Measurements from ENCODE around the gene SPEM3. TPM values are rescaled to one million over a fixed set of nuclear protein-coding genes. Genes with fewer than 3 reads are reported as not detected.

Gene SPEM3
- total RNA-seq, 1 donor from 2014 or later, result not detected

- Histone ChIP-seq H3K4me3 (ENCODE audit: low read depth, low read length) (peak overlapping the region; percentile 74), H3K27me3 (ENCODE audit: control insufficient read depth, insufficient read depth, low read length) (no peaks in the 10 kb centered on the region), H3K36me3 (ENCODE audit: control insufficient read depth, insufficient read depth, low read length) (no peaks in the 10 kb centered on the region)
- TF ChIP-seq, protein P1, sequence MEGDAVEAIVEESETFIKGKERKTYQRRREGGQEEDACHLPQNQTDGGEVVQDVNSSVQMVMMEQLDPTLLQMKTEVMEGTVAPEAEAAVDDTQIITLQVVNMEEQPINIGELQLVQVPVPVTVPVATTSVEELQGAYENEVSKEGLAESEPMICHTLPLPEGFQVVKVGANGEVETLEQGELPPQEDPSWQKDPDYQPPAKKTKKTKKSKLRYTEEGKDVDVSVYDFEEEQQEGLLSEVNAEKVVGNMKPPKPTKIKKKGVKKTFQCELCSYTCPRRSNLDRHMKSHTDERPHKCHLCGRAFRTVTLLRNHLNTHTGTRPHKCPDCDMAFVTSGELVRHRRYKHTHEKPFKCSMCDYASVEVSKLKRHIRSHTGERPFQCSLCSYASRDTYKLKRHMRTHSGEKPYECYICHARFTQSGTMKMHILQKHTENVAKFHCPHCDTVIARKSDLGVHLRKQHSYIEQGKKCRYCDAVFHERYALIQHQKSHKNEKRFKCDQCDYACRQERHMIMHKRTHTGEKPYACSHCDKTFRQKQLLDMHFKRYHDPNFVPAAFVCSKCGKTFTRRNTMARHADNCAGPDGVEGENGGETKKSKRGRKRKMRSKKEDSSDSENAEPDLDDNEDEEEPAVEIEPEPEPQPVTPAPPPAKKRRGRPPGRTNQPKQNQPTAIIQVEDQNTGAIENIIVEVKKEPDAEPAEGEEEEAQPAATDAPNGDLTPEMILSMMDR (IDR thresholded peaks at IDR 0.05; ENCODE audit: insufficient read depth, low read length, severe bottlenecking), result no peak
- FAIRE-seq (no peak), DNase-seq (ENCODE audit: low read depth) (no peak)
These were observed 23.1 kb upstream of the SPEM3 start for GRCh38 chr17:7405350-7406234.

GRCh38 chr17:7406235-7406825 is 22.3 kb upstream of the SPEM3 start:
- DNase-seq (ENCODE audit: low read depth) (no peak), FAIRE-seq (no peak)
- no peaks in the 10 kb centered on the region for H3K36me3 ChIP-seq (ENCODE audit: control insufficient read depth, insufficient read depth, low read length)
- H3K4me3 ChIP-seq (ENCODE audit: low read depth, low read length), result no peak overlapping the region
- TF ChIP-seq, protein P1 (IDR thresholded peaks at IDR 0.05; ENCODE audit: insufficient read depth, low read length, severe bottlenecking), result no peak
- no peaks in the 10 kb centered on the region for H3K27me3 ChIP-seq (ENCODE audit: control insufficient read depth, insufficient read depth, low read length)

GRCh38 chr17:7407082-7407481 is 21.6 kb upstream of the SPEM3 start:
- no peaks in the 10 kb centered on the region for H3K27me3 ChIP-seq (ENCODE audit: control insufficient read depth, insufficient read depth, low read length)
- H3K36me3 ChIP-seq (ENCODE audit: control insufficient read depth, insufficient read depth, low read length), result no peaks in the 10 kb centered on the region
- DNase-seq (ENCODE audit: low read depth) (no peak), FAIRE-seq (no peak)
- H3K4me3 ChIP-seq (ENCODE audit: low read depth, low read length), result no peak overlapping the region
- TF ChIP-seq, protein P1 (IDR thresholded peaks at IDR 0.05; ENCODE audit: insufficient read depth, low read length, severe bottlenecking), result no peak

DNA sequence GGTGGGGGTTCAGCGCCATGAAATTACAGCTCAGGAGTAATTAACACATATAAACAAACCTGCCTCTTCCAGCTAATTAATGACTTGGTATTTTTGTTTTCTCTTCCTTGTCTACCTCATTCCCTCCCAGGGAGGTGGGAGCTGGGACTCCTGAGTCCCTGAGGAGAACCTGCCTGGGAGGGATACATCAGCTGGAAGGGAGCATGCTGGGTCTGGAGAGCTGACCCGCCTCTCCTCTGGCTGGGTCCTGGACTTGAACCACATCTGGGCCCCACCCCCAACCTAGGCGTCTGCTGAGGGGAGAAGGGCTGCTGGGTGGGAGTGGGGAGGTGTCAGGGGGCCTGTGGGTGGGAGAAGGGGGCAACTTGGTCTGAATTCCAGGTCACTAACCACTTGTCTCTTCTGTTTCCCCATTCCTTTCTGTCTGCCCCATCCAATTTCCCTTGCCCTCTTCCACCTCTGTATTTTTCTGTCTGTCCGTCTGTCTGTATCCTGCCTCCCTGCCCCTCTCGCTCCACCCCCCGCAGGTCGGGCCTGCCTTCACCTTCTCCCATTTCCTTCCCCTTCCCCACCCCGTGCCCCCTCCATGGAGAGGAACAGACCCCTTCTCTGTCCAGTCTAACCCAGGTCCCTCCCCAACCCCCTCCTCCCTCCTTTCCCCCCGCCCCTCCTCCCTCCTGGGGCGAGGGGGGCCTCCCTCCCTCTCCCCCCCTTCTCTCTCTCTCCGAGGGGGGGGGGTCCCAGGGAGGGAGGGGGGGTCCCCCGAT is 21.0 kb upstream of the SPEM3 start, which contains the start of gene NLGN2:
Gene NLGN2, plus strand, starts transcription at position 361 of the 767 bp plus-strand sequence. CDS start 411 bp downstream, outside the sequence.
- Histone ChIP-seq H3K27me3 (ENCODE audit: control insufficient read depth, insufficient read depth, low read length) (no peaks in the 10 kb centered on the region), H3K4me3 (ENCODE audit: low read depth, low read length) (no peak within 1 kb of the TSS), H3K36me3 (ENCODE audit: control insufficient read depth, insufficient read depth, low read length) (no peaks in the 10 kb centered on the region)
- FAIRE-seq (peak; percentile 58), DNase-seq (ENCODE audit: low read depth) (no peak)
- TF ChIP-seq, protein P1 (IDR thresholded peaks at IDR 0.05; ENCODE audit: insufficient read depth, low read length, severe bottlenecking), result no peak

- FAIRE-seq, result no peak
These were observed 20.4 kb upstream of the SPEM3 start for GRCh38 chr17:7408252-7408727.

More at GRCh38 chr17:7408252-7408727, 20.4 kb upstream of the SPEM3 start:
- Histone ChIP-seq H3K36me3 (ENCODE audit: control insufficient read depth, insufficient read depth, low read length) (no peaks in the 10 kb centered on the region), H3K27me3 (ENCODE audit: control insufficient read depth, insufficient read depth, low read length) (no peaks in the 10 kb centered on the region), H3K4me3 (ENCODE audit: low read depth, low read length) (no peak overlapping the region)
- TF ChIP-seq, protein P1 (IDR thresholded peaks at IDR 0.05; ENCODE audit: insufficient read depth, low read length, severe bottlenecking), result no peak
- DNase-seq (ENCODE audit: low read depth), result no peak

Measured in bronchial epithelial cell (primary cell).